Globus pallidus (tissue), 1 donor: ENCODE measurements around the gene DOCK3.
"Not testable (repeated sequence)": the region's sequence is repeated elsewhere in the genome, so short reads cannot be mapped to it uniquely, and the experiment has no call there.

ENCODE experiments used
- DNase-seq: peaks from one replicate; pipeline ENCODE4 v3.0.0-alpha.2; 2015; ENCODE audit warnings: low spot score

DOCK3 gene

DNA sequence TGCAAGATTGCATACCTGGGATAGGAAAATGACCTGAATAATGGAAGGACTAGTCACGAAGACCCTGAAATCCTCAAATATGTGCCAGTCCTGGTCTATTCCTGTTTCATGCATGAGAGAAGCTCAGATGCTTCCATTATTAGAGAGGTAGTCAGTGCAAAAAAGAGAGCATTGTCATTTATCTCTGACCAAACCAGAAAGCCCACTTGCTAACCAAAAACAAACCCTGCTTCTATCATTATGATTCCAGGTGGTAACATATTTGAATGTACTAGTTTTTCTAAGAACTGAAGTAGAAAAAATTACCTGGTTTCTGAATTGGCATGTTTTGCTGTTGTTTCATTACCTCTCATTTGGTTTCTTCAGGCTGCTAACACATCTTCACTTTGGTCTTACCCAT lies 549.6 kb downstream of the DOCK3 start:
- DNase-seq: no peak

GRCh38 chr3:51224843-51225242 lies 550.1 kb downstream of the DOCK3 start:
- no peak for DNase-seq

DNA sequence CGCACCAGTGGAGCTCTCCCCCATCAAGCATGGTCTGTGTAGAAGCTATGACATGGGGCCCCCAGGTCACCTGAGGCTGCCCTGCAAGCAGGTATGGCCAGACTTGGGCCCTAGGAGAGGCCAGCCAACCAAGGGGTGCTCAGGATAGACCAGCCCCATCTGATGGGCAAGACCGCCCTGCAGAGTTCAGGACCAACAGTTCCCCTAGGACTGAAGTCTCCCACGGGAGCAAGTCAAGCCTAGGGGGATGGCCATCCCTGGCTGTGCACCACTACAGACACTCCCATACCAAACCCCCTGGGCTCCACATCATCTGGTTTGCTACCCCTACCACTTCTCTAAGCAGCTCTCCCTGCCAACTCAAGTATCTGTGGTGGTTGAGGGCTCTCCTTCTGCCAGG lies 568.2 kb downstream of the DOCK3 start:
- DNase-seq: no peak

GRCh38 chr3:51243924-51244323 lies 569.2 kb downstream of the DOCK3 start:
- no peak for DNase-seq

- no peak for DNase-seq
Measured at GRCh38 chr3:51245867-51246266, 571.1 kb downstream of the DOCK3 start.

DNA sequence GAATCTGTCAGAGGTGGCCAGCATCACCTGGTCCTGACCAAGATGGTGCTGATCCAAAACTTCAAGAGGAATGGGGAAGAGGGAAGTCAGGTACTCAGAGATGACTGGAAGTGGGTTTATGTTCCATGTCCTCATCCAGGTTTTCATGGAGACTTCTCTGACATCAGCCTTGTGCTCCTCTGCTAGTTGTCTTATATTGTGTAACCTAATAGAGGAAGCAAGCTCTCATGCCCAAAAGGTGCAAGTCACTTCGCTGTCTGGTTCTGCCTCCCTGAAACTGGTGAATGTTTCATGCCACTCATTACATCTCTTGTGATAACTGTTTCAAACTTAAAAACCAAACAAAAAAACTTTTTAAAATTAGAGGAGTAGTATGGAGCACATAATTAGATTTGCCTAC lies 583.1 kb downstream of the DOCK3 start:
- DNase-seq: no peak

- not testable (repeated sequence) for DNase-seq
Measured at GRCh38 chr3:51264166-51264565, 589.4 kb downstream of the DOCK3 start.

GRCh38 chr3:51268132-51268531 lies 593.4 kb downstream of the DOCK3 start:
- DNase-seq: no peak

GRCh38 chr3:51269466-51269865 lies 594.7 kb downstream of the DOCK3 start:
- DNase-seq: no peak

GRCh38 chr3:51270559-51270958 lies 595.8 kb downstream of the DOCK3 start:
- DNase-seq: no peak

DNA sequence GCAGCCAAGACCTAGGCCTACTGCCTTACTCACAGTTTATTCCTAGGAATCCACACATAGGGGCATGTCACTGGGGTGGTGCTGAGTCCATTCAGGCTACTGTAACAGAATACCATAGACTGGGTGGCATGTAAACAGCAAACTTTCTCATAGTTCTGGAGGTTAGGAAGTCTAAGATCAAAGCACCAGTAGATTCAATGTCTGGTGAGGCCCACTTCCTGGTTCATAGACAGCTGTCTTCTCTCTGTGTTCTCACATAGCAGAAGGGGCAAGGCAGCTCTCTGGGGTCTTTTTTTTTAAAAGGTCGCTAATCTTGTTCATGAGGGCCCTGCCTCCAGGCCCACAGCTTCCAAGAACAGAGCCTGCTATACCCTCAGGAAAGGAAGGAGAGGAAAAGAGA lies 596.4 kb downstream of the DOCK3 start:
- no peak for DNase-seq

GRCh38 chr3:51274052-51274451 lies 599.3 kb downstream of the DOCK3 start:
- no peak for DNase-seq

DNA sequence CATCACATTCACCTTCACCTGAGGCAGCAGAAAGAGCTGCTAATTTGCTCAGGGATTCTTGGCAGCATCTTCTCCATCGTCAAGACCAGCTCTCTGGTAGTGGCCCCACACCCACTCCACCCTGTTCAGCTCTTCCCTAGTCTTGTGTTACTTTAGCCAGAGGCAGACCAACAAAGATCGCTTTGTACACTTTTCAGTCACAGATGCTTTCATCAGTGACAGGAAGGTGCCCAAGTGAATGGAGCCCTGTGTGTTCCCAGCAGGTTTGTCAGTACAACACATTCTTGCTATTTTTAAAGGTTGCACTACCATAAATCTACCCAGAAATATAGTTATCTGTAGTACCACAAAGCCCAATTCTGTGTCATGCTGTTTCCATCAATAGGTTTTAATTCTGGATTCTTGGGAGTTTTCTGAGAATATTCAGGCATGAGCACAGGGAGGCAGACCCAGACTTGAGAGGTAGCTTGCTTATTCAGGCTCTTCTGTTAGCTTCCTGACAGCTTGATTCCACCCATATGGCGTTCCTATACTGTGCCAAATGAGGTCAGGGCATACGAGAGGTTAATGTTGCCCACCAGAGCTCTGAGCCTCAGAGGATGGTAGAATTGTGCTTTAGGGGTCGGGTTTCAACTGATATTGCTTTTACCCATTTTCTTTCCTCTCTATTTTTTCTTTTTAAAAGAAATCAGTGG lies 600.5 kb downstream of the DOCK3 start:
- DNase-seq: peak; percentile 40

DNA sequence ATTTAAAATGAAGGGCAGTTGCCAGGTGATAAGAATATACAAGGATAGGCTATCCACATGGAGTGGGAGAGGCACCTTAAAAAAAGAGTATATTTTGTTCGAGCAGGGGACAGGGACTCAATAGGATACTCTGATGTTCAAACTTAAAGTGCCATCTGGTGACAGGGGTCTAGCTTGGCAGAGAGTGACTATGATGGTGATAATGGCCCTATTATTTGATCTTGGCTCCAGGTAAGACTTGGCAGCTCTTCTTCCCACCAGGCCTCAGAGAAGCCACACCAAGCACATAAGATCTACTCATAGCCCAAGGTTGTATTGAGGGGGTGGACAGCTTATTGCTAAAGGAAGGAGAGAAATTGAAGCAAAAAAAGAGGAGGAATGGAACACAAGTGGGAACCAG lies 601.3 kb downstream of the DOCK3 start:
- no peak for DNase-seq

DNA sequence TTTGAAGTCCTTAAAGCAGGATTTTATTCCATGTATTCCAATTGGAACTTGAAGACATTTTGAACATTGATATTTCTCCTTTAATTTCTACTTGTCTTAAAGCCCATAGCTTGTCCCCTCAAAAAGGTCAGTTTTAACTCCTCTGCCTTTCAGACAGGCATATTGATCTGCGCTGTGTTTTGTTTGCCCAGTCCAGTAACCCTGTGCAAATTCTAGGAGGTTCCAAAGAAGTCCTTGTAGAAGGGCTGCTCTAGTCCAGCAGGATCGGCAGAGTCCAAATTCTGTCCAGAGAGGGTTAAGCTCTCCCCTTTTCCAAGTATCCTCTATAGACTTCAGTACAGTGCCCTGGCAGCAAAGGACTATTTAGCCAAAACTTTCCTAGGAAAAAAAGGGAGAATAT lies 604.7 kb downstream of the DOCK3 start:
- DNase-seq: no peak

DNA sequence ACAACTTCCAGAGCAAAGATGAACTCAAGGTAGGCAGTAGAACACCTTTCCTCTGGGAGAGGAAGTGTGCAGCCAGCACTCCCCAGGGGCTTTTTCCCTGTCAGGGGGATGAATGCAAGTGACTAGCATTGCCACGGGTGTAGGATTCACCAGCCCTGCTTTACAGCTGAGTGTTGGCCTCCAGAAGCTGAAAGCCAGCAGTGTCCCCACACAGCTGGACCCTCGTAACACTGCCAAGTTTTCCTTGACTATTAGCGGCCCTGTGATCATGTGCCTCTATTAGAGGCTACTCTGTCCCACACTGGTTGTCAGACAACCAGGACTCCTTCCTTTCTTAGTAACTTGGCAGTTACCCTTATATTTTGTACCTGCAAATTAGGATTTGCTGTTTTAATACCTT lies 605.4 kb downstream of the DOCK3 start:
- DNase-seq: peak; percentile 80

DNA sequence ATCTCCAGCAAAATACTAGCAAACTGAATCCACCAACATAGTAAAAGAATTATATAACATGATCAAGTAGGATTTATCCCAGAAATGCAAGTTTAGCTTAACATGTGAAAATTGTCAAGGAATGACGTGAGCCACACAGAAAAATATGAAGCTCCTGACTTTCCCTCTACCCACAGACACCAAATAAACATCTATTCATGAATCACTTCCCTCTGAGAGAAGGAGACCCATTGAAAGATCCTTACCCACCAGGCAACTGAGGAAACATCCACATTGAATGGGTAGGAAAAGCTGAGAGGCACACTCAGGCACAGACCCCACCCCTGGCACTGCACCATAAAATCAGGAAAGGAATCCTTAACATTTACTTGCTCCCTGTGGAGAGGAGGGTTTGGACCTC lies 608.2 kb downstream of the DOCK3 start:
- DNase-seq: no peak

DNA sequence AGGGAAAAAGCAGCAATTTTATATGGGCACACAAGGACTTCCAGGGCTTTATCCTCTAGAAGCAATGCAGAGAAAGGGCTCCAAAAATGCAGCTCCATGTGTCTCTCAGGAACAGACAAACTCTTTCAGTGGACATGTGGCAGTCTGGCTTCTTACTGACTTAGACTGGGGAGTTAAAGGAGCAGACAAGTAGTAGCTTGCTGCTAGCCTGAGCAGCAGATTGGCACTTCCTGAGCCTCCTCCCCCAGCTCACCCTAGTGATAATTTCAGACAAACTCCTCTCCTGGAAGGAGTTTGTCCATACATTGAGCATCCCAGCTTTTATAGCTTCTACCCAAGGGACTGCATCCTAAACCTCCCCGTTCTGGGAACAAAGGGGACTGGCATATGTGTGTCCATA lies 608.7 kb downstream of the DOCK3 start:
- no peak for DNase-seq

GRCh38 chr3:51295625-51296024 lies 620.9 kb downstream of the DOCK3 start:
- DNase-seq: no peak

GRCh38 chr3:51297333-51297732 lies 622.6 kb downstream of the DOCK3 start:
- no peak for DNase-seq

- DNase-seq: no peak
Measured at GRCh38 chr3:51304230-51304629, 629.5 kb downstream of the DOCK3 start.

DNA sequence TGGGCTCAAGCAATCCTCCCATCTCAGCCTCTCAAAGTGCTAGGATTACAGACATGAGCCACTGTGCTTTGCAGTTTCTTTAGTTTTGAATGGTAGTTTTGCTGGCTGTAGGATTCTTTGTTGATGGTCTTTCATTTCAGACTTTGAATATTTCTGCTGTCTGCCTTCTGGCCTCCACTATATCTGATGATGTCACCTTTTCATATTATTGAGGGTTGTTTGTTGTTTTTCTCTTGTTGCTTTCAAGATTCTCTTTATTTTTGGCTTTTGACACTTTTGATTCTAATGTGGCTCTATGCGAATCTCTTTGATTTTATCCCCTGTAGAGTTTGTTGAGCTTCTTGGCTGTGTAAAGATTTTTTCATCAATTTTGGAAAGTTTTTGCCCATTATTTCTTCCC lies 631.4 kb downstream of the DOCK3 start:
- no peak for DNase-seq

- DNase-seq: no peak
Measured at GRCh38 chr3:51307458-51307857, 632.7 kb downstream of the DOCK3 start.

DNA sequence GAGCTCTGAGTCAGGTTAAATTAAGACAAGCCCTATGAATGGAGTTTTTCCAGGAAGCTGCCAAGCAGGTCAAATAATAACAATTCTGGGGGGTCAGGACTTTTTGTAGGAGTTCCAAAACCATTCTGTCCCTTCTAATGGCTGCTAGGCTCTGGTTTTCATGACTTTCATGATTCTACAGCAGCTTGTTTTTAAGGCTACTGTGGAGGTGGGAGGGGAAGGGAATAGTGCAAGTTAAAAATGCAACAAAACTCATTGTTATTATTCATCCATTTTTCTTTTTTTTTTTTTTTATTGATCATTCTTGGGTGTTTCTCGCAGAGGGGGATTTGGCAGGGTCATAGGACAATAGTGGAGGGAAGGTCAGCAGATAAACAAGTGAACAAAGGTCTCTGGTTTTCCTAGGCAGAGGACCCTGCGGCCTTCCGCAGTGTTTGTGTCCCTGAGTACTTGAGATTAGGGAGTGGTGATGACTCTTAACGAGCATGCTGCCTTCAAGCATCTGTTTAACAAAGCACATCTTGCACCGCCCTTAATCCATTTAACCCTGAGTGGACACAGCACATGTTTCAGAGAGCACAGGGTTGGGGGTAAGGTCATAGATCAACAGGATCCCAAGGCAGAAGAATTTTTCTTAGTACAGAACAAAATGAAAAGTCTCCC lies 633.3 kb downstream of the DOCK3 start:
- peak; percentile 2 for DNase-seq
